HG03103 (cell line): Measurements from ENCODE around the gene SLC29A3.
"Not testable (repeated sequence)": the region's sequence is repeated elsewhere in the genome, so short reads cannot be mapped to it uniquely, and the experiment has no call there.

ENCODE experiments used
- ATAC-seq: cut with Tn5 transposase; IDR thresholded peaks from one replicate; pipeline ENCODE4 v1.9.1; 2021; ENCODE audit warnings: low read depth; ENCODE audit not compliant: unreplicated experiment

Gene SLC29A3

DNA sequence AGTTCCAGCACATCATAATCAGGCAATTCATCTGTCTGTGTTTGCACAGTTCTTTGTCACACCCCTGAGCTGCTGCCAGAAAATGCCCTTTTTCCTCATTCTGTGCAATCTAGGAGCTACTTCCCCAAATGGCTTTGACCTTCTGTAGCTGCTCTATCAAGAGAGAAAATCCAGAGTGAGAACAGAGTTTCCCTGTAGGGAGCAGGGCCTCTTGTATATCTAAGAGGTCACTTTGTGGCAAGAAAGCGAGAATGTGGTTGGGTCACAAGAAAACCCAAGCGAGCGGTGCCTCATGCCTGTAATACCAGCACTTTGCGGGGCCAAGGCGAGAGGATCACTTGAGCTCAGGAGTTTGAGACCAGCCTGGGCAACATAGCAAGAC, 24.3 kb downstream of the SLC29A3 start:
- no peak for ATAC-seq

DNA sequence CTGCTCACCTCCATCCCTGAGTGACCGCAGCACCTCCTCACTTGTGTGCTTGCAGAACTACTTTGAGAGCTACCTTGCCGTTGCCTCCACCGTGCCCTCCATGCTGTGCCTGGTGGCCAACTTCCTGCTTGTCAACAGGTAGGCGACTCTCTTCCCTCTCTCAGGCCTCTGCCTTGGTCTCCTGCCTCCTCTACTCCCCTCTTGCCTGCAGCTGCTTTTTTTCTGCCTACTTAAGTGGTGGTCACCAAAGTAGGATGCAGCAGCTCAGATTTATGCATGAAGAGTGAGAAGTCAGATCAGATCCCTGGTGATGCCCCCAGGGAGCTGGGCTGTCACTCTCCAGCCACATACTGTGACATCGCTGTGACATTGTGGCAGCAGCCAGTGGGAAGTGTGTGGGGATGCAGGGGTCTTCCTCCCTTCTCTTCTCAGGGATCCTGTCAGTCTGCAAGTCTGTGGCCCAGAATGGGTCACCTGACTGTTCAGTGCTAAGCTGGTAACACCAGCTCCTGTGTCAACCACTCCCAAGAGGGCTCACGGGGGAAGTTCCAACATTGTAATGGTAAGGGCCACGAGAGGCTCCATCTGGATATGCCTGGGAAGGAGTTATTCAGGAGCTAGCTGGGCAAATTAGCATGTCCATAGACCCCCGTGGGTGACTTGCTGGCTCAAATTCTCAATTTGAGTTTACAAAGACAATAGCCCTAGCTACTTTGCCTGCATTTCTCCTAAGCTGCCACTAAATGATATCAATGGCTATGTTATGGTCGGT, 25.3 kb downstream of the SLC29A3 start:
- no peak for ATAC-seq

DNA sequence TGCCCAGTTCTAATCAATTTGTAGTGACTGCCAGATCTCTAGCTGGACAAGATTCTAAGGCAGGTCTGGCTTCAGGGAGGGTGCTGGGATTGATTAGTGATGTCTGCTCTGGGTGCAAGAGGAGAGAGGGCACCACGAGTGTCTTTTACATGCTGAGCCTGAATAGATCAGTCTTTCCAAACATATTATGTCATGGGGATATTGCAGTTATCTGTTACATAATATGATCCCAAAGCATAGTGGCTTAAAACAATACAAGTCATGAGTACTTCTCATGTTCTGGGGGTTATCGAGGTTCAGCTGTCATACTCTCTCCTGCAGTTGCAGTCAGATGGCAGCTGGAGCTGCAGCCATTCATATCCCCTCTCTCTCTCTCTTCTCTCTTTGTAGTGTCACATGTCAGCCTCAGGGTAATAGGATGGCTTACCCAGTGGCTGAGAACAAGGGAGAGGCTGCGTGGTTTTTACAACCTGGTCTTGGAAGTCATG, 26.0 kb downstream of the SLC29A3 start:
- ATAC-seq = no peak

DNA sequence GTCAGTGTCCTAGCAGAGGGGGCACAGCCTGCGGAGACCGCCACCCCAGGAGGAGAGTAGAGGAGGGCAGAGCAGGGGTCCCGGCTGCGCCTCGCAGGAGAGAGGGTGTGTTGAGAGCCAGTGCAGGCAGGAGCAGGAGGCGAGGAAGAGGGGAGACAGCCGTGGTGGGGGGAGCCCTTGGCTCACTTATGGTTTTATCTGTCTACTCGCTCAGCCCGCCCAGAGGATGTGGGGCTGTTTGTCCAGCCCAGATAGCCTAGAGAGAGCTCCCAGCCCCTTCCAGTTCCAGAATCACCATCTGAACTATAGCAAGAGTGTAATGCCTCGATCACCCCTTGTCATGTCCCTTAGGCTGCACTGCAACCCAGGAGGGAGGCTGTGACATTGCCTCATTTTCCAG, 26.6 kb downstream of the SLC29A3 start:
- ATAC-seq = no peak

DNA sequence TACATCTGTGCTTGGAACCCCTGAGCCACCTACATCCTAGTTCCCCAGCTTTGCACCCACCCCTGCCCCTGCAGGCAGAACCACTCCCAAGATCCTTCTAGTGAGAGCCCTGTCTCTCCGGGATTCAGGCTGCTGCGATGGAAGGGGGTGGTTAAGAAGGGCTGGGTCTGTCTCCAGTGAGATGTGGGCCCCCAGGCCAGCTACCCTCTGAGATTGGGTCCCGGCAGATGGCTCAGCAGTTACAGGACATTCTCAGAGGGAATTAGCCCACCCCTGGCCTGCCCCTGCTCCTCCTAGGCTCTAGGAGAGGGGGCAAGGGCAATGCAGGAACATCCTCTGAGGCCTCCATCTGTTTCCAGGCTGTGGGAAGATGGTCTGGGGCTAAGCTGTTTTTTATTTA, 27.7 kb downstream of the SLC29A3 start:
- ATAC-seq = no peak

DNA sequence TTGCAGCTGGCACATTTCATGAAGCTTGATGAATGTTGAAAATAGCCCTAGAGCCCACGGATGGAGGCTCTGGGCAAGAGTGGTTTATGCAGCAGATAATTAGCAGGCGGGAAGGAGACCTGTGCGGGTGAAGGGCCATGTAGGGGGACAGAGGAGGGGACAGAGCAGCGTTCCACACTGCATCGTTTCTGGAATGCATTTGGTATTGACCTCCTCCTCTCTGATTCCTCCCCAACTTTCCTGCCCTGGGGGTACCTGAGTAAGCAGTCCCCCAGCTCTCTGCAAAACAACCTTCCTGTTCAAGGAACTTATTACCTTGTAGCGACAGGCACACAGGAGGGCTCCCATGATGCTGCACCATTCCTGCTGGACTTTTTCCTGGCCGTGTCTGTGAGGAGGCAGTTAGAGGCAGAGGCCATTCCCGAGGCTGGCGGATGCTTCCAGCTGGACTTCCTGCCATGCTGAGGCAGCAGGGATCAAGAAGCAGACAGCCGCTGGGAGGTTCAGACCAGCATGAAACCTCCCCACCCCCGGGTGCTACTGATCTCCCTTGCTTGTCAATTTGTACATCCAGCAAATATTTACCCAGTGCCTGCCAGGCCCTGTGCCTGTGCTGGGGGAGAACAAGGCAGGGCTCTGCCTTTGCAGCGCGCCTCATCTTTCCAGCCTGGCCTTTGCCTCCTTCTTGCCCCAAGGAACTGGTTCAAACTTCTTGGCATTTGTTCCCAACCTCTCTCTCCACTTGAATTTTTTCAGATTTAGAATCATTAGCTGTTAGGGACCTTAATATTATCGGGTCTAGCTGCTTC, 28.7 kb downstream of the SLC29A3 start:
- no peak for ATAC-seq

DNA sequence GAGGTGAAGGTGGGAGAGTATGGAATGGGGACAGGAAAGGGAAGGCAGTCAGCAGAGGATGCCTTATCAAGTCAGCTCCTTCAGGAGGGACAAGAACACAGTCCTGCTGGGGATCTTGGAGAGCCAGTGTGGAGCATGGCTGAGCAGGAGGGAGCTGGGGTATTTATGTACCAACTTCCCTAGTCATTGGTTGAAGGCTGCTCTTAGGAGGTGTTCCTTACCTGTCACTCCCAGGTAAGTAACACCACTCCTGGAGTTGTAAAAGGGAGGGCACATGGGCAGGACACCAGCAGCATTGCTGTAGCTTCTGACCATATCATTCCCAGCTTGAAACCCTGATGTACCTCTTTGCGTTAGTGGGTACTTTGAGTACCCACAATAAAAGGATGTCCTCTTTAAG, 29.8 kb downstream of the SLC29A3 start:
- ATAC-seq = no peak

DNA sequence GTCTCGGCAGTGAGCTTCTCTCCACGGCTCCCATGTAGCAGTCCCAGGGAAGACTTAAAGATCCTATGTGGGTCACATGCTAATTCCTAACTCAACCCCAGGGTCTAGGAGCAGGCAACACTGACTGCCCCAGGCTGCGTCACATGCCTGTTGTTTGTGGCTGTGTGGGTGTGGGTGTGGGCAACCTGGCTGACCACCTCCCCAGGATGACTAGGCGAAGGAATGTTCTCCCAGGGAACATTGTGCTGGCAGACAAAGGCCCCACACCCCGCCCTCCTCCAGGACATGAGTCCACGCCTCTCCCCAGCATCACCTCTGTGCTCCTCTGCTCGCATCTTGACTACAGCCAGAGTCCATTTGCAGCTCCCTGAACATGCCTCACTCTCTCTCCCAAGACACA, 30.3 kb downstream of the SLC29A3 start:
- no peak for ATAC-seq

DNA sequence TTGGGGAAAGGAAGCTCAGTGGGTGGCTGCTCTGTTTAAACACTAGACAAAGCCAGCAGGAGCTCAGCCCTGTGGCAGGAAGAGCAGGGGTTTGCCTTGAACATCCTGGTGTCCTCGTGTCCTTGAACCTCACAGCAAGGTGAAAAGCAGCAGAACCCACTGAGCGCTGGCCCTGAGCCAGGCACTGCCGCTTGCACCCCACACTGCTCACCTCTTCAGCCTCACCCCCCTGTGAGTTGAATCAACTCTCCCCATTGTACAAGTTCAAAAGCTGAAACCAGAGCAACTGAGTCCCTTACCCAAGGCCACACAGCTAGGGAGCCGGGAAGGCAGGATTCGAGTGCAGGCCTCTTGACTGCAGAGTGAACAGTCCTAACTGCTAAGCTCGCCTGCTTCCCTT, 32.0 kb downstream of the SLC29A3 start:
- ATAC-seq = no peak

DNA sequence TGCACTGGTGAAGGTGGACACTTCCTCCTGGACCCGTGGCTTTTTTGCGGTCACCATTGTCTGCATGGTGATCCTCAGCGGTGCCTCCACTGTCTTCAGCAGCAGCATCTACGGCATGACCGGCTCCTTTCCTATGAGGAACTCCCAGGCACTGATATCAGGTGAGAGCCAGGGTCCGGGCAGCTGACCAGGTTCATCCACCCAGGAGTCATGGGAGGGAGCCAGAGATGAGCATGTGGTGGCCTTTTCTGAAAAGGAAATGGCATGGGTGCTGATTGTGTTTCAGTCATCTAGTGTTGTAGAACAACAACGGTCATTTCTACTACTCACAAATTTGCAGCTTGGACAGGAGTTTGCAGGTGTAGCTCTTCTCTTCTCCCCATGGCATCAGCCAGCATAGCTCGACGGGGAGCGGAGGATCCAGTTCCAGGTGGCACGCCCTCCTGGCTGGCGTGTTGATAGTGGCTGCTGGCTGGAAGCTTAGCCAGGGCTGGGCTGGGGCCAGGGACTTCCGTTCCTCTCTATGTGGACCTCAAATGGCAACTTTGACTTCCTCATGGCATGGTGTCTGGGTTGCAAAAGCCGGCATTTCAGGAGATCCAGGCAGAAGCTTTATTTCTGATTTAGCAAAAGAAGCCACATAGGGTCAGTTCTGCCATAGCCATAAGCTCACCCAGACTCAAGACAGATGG, 32.7 kb downstream of the SLC29A3 start:
- no peak for ATAC-seq

DNA sequence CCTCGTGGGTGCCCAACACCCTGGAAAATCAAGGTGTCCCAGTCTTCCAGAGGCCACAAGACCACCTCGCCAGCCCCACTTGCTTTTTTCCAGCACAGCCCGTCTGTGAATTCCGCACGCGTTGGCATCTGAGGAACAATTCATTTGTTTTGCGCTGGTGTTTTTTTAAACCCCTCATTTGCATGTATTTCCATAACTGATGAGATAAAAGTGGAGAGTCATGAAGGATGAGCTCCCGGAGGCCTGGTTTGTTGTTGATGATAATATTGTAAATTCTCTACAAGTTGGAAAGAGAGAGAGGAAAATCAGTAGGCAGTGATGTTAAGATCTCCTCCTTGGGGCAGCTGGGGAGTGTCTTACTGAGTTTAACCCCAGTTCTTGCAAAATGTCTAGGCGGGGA, 34.6 kb downstream of the SLC29A3 start:
- no peak for ATAC-seq

DNA sequence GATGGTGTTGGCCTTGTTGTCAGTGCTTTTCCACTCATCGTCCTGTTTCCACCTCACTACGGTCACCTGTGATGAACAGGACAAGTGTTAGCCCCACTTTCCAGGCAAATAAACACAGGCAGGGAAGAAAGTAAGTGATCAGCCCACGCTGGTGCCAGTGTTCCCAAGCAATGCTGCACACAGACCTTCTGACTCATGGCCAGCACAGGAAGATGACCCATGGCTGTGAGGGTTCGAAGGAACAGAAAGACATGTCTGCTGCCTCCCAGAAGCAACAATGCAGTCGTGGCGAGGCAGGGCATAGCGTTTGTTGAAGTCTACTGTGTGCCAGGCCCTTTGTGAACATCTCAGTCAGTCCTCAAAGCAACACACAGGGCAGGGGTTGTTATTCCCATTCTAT, 35.7 kb downstream of the SLC29A3 start:
- ATAC-seq = no peak

DNA sequence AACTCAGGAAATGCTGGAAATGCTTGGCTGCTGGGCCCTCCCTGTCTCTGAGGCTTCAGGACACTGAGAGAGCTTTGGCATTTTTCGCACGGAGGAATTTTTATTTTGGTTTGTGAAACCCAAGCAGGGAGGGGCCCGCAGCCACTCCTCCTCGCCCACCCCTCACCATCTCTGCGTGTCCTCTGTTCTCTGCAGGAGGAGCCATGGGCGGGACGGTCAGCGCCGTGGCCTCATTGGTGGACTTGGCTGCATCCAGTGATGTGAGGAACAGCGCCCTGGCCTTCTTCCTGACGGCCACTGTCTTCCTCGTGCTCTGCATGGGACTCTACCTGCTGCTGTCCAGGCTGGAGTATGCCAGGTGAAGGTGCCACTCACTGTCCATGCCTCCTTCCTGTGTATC, 36.8 kb downstream of the SLC29A3 start:
- ATAC-seq = no peak

DNA sequence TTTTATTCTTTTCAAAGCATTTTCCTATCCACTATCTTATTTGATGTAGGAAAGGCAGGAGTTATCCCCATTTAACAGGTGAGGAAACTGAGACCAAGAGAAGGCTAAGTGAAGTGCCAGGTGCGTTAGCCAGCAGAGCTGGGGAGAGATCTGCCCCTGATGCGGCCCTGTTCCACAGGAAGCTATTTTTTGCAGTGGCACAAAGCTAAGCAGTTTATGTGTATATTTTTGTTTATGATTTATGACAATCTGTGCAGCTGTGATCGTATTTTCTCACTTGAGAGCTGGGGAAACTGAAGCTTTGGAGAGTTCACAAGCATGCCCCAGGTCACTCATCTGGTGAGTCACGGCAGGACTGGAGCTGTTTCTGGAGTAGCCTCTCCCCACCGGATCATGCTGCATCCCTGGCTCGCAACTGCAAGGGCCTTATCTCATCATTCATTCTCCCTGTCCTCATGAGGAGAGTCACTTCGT, 38.8 kb downstream of the SLC29A3 start:
- ATAC-seq = no peak

DNA sequence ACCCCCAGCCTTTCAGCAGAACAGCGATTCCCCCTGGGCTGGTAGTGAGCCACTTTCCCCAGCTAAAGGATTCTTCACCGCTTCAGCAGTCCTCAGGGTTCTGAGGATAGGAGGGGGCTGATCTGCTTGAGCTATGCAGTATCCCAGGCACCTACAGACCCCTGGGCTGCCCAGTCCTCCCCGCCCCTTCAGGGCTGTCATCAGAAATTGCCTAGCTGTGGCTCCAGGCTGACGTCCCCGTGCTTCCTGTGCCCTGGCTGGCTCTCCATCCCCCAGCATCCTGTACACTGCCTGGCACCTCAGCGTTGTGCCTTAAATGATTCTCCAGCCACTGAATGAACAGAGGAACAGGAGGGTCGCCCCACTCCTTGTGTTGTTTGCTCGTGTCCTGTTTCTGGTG, 39.2 kb downstream of the SLC29A3 start:
- no peak for ATAC-seq

DNA sequence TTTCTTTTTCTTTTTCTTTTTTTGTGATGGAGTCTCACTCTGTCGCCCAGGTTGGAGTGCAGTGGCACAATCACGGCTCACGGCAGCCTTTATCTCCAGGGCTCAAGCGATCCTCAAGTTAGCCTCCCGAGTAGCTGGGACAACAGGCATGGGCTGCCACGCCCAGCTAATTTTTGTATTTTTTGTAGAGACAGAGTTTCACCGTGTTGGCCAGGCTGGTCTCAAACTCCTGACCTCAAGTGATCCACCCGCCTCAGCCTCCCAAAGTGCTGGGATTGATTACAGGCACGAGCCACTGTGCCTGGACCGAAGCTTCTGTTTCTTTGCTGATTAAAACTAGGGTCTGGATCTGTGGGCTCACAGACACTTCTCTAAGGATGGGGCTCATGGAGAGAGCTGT, 39.8 kb downstream of the SLC29A3 start:
- not testable (repeated sequence) for ATAC-seq

DNA sequence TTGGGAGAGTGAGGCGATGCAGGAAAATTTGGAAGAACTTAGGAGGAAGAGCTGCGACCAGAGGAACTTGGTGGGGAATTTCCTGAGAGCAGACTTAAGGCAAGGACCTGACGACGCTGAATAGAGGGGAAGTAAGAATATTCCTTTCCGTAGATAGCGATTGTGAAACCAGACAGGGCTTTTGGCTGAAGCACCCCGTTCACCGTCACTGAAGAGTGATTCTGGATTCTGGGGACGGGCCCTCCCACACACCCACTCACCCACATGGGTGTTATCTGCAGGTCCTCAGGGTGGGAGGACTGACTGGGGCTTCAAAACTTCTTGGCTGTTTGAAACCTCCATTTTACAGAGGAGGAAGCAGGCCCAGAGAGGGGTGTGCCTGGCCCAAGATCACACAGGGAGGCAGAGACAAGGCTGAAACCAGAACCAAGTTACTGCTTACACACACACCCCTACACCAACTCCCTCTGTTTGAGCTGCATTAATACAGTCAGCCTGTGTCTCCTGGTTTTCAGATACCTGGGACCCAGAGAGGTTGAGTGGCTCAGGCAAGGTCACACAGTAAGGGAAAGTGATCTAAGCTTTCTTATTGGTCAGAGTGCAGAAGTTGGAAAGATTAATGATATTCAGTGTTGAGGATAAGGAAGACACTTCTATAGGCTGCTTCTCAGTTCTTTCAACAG, 40.4 kb downstream of the SLC29A3 start:
- ATAC-seq = no peak

DNA sequence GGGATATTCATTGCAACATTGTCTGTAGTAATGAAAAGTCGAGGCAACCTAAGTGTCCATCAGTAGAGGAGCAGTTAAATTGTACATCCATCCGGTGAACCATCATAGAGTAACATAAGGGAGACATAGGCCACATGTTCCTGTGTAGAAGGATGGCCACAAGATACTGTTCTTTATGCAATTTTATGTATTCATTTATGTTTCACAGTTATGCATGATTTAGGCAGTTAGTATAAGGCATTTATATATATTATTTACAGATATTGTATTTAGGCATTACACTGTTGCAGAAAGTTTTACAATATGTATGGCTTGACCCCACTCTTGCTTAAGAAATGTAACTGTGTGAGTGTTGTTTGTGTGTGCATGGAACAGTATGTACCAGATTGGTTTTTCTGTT, 41.7 kb downstream of the SLC29A3 start:
- no peak for ATAC-seq

DNA sequence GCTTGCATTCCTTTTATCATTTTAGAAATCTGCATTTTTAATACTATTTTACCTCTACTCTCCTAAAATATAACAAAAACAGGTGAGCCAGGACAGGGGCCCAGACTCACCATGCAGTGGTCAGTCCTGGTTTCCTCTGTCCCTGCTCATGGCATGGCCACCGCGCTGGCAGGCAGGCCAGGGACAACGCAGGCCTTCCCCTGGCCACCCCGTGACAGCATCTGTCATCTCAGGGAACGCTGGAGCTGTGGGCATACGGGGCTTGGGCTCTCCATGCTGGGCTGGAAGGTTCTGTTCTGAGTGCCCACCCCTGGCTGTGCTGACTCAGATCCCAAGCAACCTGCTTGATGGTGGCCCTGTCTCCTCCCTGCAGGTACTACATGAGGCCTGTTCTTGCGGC, 42.5 kb downstream of the SLC29A3 start:
- ATAC-seq = no peak

DNA sequence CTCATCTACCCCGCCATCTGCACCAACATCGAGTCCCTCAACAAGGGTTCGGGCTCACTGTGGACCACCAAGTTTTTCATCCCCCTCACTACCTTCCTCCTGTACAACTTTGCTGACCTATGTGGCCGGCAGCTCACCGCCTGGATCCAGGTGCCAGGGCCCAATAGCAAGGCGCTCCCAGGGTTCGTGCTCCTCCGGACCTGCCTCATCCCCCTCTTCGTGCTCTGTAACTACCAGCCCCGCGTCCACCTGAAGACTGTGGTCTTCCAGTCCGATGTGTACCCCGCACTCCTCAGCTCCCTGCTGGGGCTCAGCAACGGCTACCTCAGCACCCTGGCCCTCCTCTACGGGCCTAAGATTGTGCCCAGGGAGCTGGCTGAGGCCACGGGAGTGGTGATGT, 43.1 kb downstream of the SLC29A3 start:
- ATAC-seq = no peak

DNA sequence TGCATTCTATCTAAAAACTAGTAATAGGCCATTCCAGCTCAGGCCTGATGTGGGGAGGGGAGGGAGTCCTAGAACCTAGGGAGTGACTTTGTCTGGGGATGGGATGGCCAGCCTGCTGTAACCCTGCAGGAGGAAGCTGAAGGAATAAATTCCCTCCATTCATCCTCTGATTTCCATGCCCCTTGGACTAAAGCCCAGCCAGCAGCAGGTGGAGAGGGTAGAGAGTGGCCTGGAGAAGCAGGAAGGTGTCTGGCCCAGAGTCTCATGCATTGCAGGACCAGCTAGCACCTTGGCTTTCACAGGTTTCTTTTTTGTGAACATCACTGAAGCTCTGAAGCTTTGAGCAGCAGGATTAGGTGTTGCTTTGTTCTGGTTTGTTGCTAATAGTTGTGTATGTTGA, 44.9 kb downstream of the SLC29A3 start:
- no peak for ATAC-seq
